HG03135 (cell line): ENCODE results near the gene CTF1.
"Not testable (repeated sequence)": the region's sequence is repeated elsewhere in the genome, so short reads cannot be mapped to it uniquely, and the experiment has no call there.

Experiments
- ATAC-seq: cut with Tn5 transposase; IDR thresholded peaks from one replicate; pipeline ENCODE4 v1.9.1; 2021; ENCODE audit warnings: mild to moderate bottlenecking, moderate library complexity; ENCODE audit not compliant: unreplicated experiment

The CTF1 gene, protein sequence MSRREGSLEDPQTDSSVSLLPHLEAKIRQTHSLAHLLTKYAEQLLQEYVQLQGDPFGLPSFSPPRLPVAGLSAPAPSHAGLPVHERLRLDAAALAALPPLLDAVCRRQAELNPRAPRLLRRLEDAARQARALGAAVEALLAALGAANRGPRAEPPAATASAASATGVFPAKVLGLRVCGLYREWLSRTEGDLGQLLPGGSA

DNA sequence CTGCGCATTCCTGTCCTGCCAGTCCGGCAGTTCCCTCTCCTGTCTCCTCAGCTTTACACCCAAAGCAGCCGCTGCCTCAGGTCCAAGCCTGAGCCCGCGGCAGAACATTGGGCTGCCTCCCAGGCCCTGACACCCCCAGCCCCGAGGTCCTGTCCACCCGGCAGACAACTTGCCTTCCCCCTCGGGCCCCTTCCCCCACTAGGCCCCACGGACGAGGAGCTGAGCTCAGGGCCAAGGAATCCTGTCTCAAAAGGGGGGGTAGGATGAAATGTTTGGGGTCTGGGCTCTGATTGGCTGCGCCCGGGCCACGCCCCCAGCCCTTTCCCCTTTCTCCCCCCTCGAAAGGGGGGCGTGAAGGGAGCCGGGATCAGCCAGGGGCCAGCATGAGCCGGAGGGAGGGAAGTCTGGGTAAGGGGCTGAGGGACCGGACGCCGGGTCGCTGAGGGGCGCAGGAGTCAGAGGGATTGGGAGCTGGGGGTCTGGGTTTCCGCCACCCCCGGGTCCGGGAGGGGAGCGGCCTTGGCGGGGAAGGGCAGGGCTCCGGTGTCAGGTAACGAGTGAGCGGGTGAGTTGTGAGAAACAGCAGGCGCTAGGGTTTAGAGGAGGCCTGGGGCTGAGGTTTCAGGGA, at the start of gene CTF1:
Gene CTF1, plus strand, starts transcription at position 354 of the 628 bp plus-strand sequence. Its CDS starts 30 bp downstream, at position 384.
- no peak for ATAC-seq

DNA sequence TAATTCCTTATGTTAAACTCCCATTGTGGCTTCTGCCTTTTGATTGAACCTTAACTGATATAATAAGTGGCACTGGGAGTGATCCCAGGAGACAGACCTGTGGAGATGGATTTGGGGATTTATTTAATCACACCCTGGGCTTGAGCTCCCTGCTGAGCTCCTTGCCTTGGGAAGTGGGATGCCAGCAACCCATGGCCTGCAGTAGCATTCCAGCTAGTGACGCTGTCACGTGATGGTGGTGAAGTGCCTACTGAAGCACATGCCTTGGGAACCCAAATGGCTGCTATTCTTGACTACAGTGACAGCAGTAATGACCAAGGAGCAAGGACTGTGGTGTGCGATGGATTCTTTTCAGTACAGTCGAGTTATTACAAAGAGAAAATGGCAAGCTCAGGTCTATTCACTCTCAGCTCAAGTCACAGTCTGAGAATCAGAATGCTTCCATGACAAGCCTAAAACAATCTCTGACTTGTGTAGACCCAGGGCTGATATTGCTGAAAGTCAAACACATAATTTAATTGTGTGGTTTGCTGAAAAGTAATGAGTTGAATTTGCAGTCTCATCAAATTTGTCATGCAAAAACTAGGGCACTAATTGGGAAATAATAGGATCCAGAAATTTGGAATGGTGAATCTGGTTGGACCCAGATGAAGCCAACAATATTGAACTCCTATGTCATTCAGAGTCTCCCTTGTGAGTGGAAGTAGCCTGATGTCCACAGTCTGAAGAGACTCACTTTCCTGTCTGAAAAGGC, 49.6 kb upstream of the CTF1 start:
- ATAC-seq, result no peak

DNA sequence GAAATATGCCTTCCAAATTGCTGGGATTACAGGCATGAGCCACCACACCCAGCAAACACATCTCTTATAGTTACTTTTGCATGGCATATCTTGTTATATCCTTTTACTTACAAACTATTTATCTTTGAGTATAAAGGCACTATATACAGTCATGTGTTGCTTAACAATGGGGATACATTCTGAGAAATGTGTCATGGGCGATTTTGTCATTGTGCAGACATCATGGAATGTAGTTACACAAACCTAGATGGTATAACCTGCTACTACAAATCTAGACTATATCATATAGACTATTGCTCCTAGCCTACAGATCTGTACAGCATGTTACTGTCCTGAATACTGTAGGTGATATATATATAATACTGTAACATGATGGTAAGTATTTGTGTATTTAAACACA, 46.2 kb upstream of the CTF1 start:
- no peak for ATAC-seq

DNA sequence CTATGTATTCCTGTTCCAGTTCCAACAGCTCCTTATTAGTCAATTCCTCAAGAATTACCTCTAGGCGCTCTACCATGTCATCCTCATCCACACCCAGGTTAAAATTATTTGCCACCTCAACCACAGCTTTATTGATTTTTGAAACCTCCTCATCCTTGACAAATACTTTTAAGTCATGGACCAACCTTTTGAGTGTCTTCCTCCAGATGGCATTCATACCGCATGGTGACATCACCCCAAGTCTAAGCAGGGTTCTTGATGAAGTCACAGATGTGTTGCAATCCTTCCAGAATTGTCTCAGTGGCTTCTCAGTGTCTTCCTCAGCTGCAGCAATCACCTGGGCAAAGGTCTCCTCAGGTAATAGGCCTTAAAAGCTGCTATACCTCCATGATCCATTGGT, 42.7 kb upstream of the CTF1 start:
- ATAC-seq, result no peak

DNA sequence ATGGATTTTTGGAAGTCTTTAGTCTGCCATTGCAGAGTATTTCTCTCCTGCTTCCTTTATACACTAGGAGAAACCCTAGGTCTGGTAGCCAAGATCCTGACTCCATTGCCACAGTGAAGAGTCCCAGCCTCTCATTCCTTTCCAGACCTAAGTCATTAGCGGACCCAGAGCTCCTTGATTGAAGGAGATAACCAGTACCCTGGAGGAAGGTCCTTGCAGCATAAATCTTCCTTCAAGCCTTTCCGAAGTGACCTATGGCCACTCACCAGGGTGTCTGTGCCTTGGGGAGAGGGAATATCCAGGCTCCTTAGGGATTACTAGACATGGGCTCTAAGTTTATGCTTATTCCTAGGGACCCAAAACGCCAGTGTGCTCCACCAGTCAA, 38.3 kb upstream of the CTF1 start:
- no peak for ATAC-seq

DNA sequence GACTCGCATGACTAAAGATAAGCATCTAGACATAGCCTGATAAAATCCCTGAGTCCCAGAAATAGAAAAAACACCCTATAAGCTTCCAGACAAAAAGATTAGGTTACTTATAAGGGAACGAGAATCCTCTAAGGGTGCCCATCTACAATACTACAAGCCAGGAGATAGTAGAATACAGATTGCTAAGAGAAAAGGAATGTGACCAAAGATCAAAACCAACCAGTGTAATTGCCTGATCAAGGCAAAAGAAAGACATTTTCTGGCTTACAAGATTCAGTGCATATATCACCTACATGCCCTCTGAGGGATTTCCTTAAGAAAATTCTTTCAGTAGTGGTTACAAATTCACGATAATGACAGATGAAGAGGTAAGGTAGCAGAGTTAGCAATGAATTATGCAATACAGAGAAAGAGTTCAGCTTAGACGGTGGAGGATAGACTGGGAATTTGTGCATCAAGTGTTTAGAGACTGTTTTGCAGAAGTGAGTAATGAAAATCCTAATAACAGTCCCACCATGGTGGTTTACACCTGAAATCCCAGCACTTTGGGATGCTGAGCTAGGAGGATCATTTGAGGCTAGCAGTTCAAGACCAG, 37.5 kb upstream of the CTF1 start:
- no peak for ATAC-seq

DNA sequence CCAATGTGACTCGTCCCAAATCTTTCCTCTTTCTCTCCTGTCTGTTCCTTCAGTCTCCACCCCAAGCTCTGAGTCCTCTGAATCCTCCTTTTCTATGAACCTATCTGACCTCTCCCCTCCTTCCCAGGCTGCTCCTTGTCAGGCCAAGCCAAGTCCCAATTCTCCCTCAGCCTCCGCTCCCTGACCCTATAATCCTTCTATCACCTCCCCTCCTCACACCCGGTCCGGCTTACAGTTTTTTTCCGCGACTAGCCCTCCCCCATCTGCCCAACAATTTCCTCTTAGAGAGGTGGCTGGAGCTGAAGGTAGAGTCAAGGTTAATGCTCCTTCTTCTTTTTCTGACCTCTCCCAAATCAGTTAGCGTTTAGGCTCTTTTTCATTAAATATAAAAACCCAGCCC, 35.7 kb upstream of the CTF1 start:
- not testable (repeated sequence) for ATAC-seq

DNA sequence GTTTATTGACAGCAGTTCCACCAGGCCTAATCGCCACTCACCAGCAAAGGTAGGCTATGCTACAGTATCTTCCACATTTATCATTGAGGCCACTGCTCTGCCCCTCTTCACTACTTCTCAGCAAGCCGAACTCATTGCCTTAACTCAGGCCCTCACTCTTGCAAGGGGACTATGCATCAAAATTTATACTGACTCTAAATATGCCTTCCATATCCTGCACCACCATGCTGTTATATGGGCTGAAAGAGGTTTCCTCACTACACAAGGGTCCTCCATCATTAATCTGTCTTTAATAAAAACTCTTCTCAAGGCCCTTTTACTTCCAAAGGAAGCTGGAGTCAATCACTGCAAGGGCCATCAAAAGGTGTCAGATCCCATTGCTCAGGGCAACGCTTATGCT, 33.2 kb upstream of the CTF1 start:
- ATAC-seq, result not testable (repeated sequence)

DNA sequence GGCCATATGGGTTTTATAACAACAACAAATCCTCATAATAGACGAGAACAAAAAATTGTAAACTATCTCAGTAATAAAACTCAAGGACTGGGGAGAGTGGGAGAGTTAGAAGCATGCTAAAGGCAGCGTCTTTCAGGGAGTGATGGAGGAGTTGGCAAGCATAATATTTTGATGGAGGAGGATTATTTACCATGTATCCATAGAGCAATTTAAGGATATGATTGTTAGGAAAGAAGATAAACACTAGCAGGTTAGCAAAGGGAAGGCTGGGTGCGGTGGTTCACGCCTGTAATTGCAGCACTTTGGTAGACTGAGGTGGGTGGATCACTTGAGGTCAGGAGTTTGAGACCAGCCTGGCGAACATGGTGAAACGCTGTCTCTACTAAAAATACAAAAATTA, 30.4 kb upstream of the CTF1 start:
- ATAC-seq, result no peak

DNA sequence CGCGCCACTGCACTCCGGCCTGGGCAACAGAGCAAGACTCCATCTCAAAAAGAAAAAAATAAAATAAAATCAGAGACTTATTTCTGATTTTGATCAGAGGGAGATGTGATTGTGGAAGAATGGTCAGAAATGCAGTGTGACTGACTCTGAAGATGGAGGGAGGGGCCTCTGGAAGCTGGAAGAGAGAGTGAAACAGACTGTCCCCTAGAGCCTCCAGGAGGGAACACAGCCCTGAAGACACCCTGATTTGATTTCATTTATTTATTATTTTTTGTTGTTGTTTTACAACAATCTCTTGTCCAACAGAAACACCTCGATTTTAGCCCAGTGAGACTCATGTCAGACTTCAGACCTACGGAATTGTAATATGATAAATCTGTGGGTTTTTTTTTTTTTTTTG, 28.7 kb upstream of the CTF1 start:
- no peak for ATAC-seq

DNA sequence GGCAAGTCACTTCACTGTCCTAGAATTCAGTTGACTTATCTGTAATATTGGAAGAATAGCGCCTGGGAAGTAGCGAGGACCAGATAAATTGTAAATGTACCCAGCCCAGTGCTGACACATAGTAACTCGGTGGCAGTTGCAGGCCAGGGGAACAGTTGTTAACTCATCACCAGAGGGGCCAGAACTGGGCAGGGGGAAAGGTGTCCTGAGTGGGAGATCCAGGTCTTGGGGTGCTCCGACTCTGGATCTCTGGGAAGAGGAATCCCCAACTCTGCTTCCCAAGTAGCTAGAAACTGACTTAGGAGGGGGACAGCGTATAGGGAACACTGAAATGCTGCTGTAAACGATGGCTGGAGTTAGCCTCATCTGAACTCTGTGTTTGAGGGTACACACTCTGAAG, 25.5 kb upstream of the CTF1 start:
- no peak for ATAC-seq

DNA sequence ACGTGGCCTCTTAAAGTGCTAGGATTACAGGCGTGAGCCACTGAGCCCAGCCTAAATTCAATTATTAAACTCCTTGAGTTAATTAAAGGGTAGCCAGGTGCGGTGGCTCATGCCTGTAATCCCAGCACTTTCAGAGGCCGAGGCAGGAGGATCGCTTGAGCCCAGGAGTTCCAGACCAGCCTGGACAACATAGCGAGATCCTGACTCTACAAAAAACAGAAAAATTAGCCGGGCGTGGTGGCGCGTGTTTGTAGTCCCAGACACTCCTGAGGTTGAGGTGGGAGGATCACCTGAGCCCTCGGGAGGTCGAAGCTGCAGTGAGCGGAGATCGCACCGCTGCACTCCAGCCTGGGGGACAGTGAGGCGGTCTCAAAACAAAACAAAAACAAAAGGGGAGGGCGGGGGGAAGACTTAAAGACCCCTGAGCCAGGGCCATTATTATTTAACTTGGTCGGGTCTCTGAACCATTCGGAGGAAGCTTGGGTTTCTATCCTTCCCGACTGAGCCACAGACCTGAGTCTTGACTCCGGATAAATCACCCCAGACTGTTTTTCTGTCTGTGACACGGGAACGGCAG, 22.1 kb upstream of the CTF1 start:
- no peak for ATAC-seq

DNA sequence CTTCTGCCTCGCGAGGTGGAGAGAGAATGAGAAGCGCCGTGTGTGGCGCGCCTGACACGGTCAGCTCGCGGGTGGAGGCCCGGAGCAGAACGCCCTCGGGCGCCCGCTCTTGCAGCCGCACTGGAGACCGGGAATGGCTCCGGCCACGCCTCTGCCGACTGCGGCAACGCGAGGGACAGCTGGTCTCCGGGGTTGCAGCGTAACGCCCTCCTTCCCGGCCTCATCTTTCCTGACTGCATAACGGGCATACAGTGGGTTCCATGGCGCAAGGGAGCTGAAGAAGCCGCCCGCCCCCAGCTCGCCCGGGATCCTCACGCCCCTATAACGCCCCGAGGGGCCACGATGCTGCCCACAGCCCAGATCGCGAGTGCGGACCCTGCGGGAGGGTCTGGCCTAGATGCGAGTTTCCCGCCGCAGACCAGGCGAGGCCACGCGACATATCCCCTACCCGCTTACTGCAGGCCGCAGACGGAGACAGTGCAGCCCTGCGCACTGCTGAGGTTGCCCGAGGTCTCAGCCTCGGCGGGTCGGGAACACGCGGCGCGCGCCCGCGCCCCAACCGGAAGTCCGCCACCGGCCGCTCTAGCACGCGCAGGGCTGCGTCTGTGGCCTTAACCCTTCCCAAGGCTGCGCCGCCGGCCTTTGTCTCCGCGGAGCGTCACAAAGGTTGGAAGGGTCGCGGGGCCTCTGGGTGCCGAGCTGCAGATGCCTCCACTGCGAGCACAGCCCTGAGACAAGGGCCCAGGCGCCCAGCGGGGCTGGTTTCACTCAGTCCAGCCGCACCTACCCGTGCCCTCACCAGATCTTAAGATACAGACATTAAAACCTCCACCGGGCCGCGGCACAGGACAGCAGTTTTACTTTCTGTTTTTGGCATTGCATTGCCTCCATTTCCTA, 21.3 kb upstream of the CTF1 start:
- ATAC-seq, result peak; percentile 75

DNA sequence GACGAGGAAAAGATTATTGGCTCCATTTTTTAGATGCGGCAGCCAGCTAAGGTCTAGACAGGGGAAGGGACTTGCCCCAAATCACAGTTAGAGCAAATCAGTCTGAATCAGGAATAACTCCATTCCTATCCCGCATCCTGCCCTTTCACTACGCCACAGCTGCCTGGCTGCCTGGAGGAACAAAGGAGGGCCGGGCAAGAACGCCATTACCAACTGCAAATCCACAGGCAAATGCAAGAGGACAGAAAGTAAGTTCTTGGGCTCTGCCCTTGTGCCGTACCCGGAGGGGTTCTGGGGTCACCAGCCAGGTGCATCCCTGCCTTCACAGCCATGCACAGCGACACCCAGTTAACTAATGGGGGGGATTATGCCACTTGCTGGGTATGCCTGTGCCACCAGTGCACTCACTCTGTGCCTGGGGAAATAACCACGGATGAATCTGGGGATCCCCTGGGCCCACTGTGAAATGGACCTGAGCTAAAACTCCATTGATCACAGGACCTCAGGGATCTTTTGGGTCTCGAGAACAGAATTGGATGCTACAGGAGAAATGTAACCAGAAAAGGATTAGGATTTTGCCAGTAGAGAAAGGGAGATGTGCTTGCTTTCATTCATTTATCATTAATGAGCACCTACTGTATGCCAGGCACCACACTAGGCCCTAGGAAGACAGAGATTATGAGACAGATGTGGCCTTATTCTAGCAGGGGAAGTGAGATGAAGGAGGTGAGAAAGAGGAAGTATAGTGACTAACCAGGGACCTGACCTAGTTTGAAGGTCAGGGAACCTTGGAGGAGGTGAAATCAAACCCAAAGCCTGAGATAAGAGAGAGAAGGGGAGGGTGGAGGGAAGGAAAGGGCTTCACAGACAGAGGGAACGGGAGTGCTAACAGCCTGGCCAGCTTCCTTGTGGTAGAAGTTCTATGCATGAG, 20.3 kb upstream of the CTF1 start:
- no peak for ATAC-seq

DNA sequence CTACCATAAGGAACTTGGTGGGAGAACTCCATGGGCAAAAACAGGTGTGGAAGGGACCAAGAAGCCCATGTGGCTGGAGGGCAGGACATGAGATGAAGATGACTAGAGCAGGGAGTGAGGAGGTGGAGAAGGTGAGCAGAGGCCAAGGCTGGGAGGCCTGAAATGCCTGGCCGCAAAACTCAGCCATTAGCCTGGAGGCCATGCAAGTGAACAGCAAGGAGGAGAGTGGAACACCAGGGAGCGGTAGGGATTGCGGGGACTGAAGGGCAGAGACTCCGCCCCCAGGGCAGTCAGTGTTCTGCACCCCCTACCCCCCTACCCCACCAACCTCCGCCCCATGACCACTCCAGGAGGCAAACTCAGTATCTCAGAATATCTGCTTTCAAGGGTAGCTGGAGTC, 19.5 kb upstream of the CTF1 start:
- ATAC-seq, result no peak

DNA sequence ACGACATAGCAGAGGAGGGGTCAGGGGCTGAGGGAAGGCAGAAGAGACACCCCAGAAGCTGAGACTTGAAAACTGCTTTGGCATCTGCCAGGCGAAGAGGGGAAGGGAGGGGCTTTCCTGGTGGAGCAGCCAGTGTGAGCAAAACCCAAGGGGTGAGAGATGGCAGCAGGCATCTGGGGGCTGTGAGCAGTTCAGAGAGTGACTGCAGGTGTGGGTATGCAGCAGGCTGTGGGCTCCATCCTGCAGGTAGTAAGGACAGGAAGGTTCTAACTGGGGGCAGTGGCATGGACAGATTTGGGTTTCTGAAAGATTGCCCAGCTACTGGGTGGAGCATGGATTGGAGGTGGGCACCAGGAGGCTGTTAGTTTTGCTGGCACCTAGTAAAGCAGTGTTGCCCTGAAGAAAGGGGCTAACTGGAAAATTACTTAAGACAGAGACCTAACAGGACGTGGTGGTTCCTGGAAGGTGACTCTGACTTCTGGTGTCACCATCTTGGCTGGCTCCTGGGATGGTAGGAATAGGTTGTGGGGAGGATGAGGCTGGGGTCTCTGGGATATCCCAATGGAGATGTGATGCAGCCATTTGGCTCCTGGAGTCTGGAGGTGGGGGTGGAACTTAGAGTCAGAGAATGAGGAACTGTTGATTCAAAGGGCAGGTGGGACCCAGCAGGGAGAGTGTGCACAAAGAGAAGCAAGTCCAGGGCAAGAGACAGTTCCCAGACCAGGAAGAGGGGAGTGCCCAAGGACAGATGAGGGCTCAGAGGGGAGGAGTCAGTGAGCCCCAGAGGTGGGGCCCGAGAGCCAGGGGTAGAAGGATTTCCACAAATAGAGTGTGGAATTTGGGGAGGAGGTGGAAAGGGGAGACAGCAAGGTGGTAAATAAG, 13.7 kb upstream of the CTF1 start:
- ATAC-seq, result no peak

DNA sequence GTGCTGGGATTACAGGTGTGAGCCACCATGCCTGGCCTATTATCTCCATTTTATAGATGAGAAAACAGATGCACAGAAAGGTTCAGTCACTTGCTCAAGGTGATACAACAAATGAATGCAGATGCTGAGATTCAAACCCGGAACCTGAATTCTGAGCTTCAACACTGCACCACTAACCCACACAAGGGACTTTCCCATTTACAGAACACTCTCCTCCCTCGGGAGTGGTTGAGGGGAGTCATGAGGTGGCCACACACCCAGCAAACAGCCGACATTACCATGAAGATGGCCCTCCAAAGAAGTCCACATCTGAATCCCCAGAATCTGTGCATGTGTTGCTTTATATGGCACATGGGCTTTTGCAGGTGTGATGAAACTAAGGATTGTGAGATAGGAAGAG, 11.7 kb upstream of the CTF1 start:
- no peak for ATAC-seq

DNA sequence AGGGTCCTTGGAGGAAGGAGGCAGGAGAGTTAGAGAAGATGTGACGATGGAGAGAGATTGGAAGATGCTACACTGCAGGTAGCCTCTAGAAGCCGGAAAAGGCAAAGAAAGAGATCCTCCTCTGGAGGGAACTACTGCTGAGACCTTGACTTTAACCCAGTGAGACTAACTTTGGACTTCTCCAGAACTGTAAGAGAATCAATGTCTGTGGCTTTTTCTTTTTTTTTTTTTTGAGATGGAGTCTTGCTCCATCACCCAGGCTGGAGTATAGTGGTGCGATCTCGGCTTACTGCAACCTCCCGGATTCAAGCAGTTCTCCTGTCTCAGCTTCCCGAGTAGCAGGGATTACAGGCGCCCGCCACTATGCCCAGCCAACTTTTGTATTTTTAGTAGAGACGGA, 11.2 kb upstream of the CTF1 start:
- no peak for ATAC-seq

DNA sequence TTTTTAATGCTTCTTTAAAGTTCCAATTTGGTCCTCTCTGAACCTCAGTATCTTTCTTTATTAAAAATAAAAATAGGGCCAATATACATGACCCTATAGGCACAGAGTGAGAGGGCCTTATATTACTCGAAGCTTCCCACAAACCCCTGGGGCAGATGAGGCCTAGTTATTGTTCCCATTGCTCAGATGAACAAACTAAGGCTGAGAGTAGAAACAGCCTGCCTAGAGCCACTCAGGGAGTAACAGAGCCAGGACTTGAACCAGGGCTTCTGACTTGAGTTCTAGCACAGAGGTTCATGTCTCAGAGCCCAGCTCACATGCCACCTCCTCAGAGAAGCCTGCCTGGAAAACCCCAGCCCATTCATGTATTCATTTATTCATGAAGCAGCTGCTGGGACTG, 10.3 kb upstream of the CTF1 start:
- no peak for ATAC-seq
